Breast epithelium (tissue), 4 donors: ENCODE data around the gene PIP5K1B. TPM values are rescaled to one million over a fixed set of nuclear protein-coding genes. Genes with fewer than 3 reads are reported as not detected.

Experiments used
- DNase-seq, 2 donors: peaks; one replicate each; pipeline ENCODE4 v3.0.0-alpha.2; 2019; ENCODE audit warnings: low spot score in 2 of 2
- H3K27ac ChIP-seq, 2 donors: fragments of 200-600 bp; sonication (generic) in 1 of 2; one replicate each; pipeline ENCODE4 v1.5.1; 2016 to 2019; ENCODE audit warnings: mild to moderate bottlenecking in 1 of 2
- H3K27me3 ChIP-seq, 2 donors: fragments of 200-600 bp; sonication (generic) in 1 of 2; one replicate each; pipeline versions ENCODE4 v1.5.1 to v1.6.0; 2017 to 2019; ENCODE audit warnings: control low read depth in 1 of 2, mild to moderate bottlenecking in 1 of 2
- H3K36me3 ChIP-seq: fragments of 200-600 bp; one replicate; pipeline ENCODE4 v1.5.1; 2019
- H3K4me1 ChIP-seq, 2 donors: fragments of 200-600 bp; sonication (generic); one replicate each; pipeline ENCODE4 v1.5.1; 2016 to 2019; ENCODE audit warnings: control low read depth in 1 of 2
- H3K4me3 ChIP-seq, 3 donors: fragments of 200-600 bp; sonication (generic); 1 replicate in 2 of 3; 2 replicates in 1 of 3; pipeline ENCODE4 v1.5.1; 2016 to 2019; ENCODE audit warnings: mild to moderate bottlenecking in 3 of 3, moderate library complexity in 2 of 3
- H3K9me3 ChIP-seq, 2 donors: fragments of 200-600 bp; sonication (generic) in 1 of 2; one replicate each; pipeline ENCODE4 v1.5.1; 2016 to 2019; ENCODE audit warnings: control low read depth in 1 of 2
- CTCF ChIP-seq, 3 donors: fragments of 450-650 bp; IDR thresholded peaks; one replicate each; pipeline ENCODE4 v1.5.1; 2016 to 2017; ENCODE audit warnings: antibody characterized with exemption in 3 of 3, mild to moderate bottlenecking in 3 of 3, moderate library complexity in 3 of 3
- POLR2A ChIP-seq: fragments of 450-650 bp; IDR thresholded peaks from one replicate; pipeline ENCODE4 v1.6.1; 2016; ENCODE audit warnings: antibody characterized with exemption, mild to moderate bottlenecking, moderate library complexity
- POLR2AphosphoS5 ChIP-seq, 3 donors: sonication (generic); formaldehyde crosslinking; IDR thresholded peaks; one replicate each; pipeline ENCODE4 v1.6.1; 2017; ENCODE audit warnings: antibody characterized with exemption in 3 of 3
- intact Hi-C: fragments of 100-400 bp; cut with DNase I; formaldehyde crosslinking; loops from one replicate; pipeline ENCODE4 v1.15.1; 2023; ENCODE audit warnings: low total_unique reads
- total RNA-seq, 3 donors: library from RNA; depleted of rRNA; stranded (reverse); fragments of >200 nt; gene quantifications; one replicate each; pipeline ENCODE4 v1.1.0, GENCODE V29; 2016

Gene PIP5K1B
- total RNA-seq, 3 donors from 2014 or later: 0.80 to 11.1 (median 9.8) TPM

GRCh38 chr9:69034071-69034470, 329.0 kb downstream of the PIP5K1B start:
- intact Hi-C loops: no loop called here
- no peak for DNase-seq
- TF ChIP-seq CTCF (IDR thresholded peaks at IDR 0.05) (no peak), POLR2A (no peak), POLR2AphosphoS5 (IDR thresholded peaks at IDR 0.05) (no peak)

DNA sequence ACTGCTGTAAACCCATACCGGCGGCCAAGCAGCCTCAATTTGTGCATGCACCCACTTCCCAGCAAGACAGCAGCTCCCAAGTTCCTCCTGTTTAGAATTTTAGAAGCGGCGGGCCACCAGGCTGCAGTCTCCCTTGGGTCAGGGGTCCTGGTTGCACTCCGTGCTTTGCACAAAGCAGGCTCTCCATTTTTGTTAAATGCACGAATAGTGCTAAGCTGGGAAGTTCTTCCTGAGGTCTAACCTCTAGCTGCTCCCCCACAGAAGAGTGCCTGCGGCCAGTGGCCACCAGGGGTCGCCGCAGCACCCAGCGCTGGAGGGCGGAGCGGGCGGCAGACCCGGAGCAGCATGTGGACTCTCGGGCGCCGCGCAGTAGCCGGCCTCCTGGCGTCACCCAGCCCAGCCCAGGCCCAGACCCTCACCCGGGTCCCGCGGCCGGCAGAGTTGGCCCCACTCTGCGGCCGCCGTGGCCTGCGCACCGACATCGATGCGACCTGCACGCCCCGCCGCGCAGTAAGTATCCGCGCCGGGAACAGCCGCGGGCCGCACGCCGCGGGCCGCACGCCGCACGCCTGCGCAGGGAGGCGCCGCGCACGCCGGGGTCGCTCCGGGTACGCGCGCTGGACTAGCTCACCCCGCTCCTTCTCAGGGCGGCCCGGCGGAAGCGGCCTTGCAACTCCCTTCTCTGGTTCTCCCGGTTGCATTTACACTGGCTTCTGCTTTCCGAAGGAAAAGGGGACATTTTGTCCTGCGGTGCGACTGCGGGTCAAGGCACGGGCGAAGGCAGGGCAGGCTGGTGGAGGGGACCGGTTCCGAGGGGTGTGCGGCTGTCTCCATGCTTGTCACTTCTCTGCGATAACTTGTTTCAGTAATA, 330.6 kb downstream of the PIP5K1B start, which contains the start of gene FXN:
TSS of gene FXN (plus strand) at position 315 of the 871 bp plus-strand sequence. CDS start at position 346, 31 bp downstream.
- peak; percentile 63 to 76 for DNase-seq
- intact Hi-C loops: no loop called here
- no peaks in the 10 kb centered on the region for H3K36me3 ChIP-seq
- peak within 1 kb of the TSS; percentile 73 to 91 for H3K27ac ChIP-seq
- TF ChIP-seq POLR2A: no peak
- peak; percentile 85 to 89 (median 89) for TF ChIP-seq CTCF (IDR thresholded peaks at IDR 0.05)
- peak in 2 of 3 donors; percentile 13 to 26 for TF ChIP-seq POLR2AphosphoS5 (IDR thresholded peaks at IDR 0.05)
- H3K9me3 ChIP-seq: no peaks in the 10 kb centered on the region
- no peaks in the 10 kb centered on the region for H3K27me3 ChIP-seq
- peak within 1 kb of the TSS; percentile 61 to 92 (median 74) for H3K4me3 ChIP-seq
- no peaks in the 10 kb centered on the region for H3K4me1 ChIP-seq

More at GRCh38 chr9:69034071-69034470, 329.0 kb downstream of the PIP5K1B start:
- no peaks in the 10 kb centered on the region for H3K27me3 ChIP-seq
- H3K9me3 ChIP-seq: no peaks in the 10 kb centered on the region
- no peaks in the 10 kb centered on the region for H3K4me1 ChIP-seq
- H3K4me3 ChIP-seq: no peak overlapping the region
- no peaks in the 10 kb centered on the region for H3K36me3 ChIP-seq
- no peak overlapping the region for H3K27ac ChIP-seq

GRCh38 chr9:69036309-69036708, 331.3 kb downstream of the PIP5K1B start:
- Histone ChIP-seq H3K27me3 (no peaks in the 10 kb centered on the region), H3K4me1 (no peaks in the 10 kb centered on the region), H3K4me3 (peak overlapping the region; percentile 61 to 92 (median 74)), H3K36me3 (no peaks in the 10 kb centered on the region), H3K27ac (peak overlapping the region; percentile 73 to 91), H3K9me3 (no peaks in the 10 kb centered on the region)
- intact Hi-C loops: no loop called here
- no peak for DNase-seq
- TF ChIP-seq POLR2AphosphoS5 (IDR thresholded peaks at IDR 0.05): no peak
- TF ChIP-seq POLR2A: no peak
- TF ChIP-seq CTCF (IDR thresholded peaks at IDR 0.05): no peak

DNA sequence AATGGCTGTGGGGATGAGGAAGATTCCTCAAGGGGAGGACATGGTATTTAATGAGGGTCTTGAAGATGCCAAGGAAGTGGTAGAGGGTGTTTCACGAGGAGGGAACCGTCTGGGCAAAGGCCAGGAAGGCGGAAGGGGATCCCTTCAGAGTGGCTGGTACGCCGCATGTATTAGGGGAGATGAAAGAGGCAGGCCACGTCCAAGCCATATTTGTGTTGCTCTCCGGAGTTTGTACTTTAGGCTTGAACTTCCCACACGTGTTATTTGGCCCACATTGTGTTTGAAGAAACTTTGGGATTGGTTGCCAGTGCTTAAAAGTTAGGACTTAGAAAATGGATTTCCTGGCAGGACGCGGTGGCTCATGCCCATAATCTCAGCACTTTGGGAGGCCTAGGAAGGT, 331.8 kb downstream of the PIP5K1B start:
- peak overlapping the region; percentile 61 to 92 (median 74) for H3K4me3 ChIP-seq
- no peaks in the 10 kb centered on the region for H3K9me3 ChIP-seq
- TF ChIP-seq POLR2AphosphoS5 (IDR thresholded peaks at IDR 0.05) (no peak), CTCF (IDR thresholded peaks at IDR 0.05) (no peak), POLR2A (no peak)
- H3K27me3 ChIP-seq: no peaks in the 10 kb centered on the region
- intact Hi-C loops: no loop called here
- no peaks in the 10 kb centered on the region for H3K4me1 ChIP-seq
- no peak for DNase-seq
- H3K27ac ChIP-seq: peak overlapping the region; percentile 73 to 91
- H3K36me3 ChIP-seq: no peaks in the 10 kb centered on the region

DNA sequence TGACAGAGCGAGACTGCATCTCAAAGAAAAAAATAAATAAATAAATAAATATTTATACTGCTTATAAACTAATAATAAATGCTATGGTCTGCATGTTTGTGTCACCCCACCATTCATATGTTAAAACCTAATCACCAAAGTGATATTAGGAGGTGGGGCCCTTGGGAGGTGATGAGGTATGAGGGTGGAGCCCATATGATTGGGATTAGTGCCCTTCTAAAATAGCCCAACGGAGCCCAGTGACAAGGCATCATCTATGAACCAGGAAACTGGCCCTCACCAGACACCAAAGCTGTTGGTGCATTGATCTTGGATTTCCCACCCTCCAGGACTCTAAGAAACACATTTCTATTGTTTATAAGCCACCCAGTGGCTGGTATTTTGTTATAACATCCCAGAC, 335.6 kb downstream of the PIP5K1B start:
- no peak overlapping the region for H3K4me3 ChIP-seq
- no peak for TF ChIP-seq CTCF (IDR thresholded peaks at IDR 0.05)
- TF ChIP-seq POLR2A: no peak
- no peak for TF ChIP-seq POLR2AphosphoS5 (IDR thresholded peaks at IDR 0.05)
- intact Hi-C loops: no loop called here

More for the DNA sequence above, 335.6 kb downstream of the PIP5K1B start:
- no peak for DNase-seq
- H3K9me3 ChIP-seq: no peaks in the 10 kb centered on the region
- H3K27me3 ChIP-seq: no peaks in the 10 kb centered on the region
- H3K36me3 ChIP-seq: no peaks in the 10 kb centered on the region
- H3K27ac ChIP-seq: no peak overlapping the region
- H3K4me1 ChIP-seq: no peaks in the 10 kb centered on the region
